ENCODE results near the gene NAV2.
"Not testable (repeated sequence)": the region's sequence is repeated elsewhere in the genome, so short reads cannot be mapped to it uniquely, and the experiment has no call there.

Gene NAV2

GRCh38 chr11:20110908-20111669 is 398.5 kb downstream of the NAV2 start:
- DNase-seq = peak; percentile 6

GRCh38 chr11:20111871-20112270 is 399.2 kb downstream of the NAV2 start:
- no peak for DNase-seq

- no peak for DNase-seq
Measured at GRCh38 chr11:20112291-20113148, 399.9 kb downstream of the NAV2 start.

- no peak for DNase-seq
Measured at GRCh38 chr11:20113149-20113438, 400.5 kb downstream of the NAV2 start.

GRCh38 chr11:20114588-20114987 is 402.0 kb downstream of the NAV2 start:
- DNase-seq = no peak

GRCh38 chr11:20116825-20117224 is 404.2 kb downstream of the NAV2 start:
- no peak for DNase-seq

- no peak for DNase-seq
Measured at GRCh38 chr11:20117291-20117690, 404.7 kb downstream of the NAV2 start.

- no peak for DNase-seq
Measured at GRCh38 chr11:20118209-20118608, 405.6 kb downstream of the NAV2 start.

- no peak for DNase-seq
Measured at GRCh38 chr11:20119315-20119714, 406.7 kb downstream of the NAV2 start.

GRCh38 chr11:20120134-20120925 is 407.7 kb downstream of the NAV2 start:
- DNase-seq = no peak

- DNase-seq = no peak
Measured at GRCh38 chr11:20122131-20122530, 409.5 kb downstream of the NAV2 start.

GRCh38 chr11:20125927-20126326 is 413.3 kb downstream of the NAV2 start:
- no peak for DNase-seq

- no peak for DNase-seq
Measured at GRCh38 chr11:20126724-20127123, 414.1 kb downstream of the NAV2 start.

- peak; percentile 24 for DNase-seq
Measured at GRCh38 chr11:20127671-20128527, 415.3 kb downstream of the NAV2 start.

GRCh38 chr11:20128528-20128825 is 415.8 kb downstream of the NAV2 start:
- not testable (repeated sequence) for DNase-seq

GRCh38 chr11:20129665-20130064 is 417.0 kb downstream of the NAV2 start:
- DNase-seq = no peak

GRCh38 chr11:20131788-20132666 is 419.4 kb downstream of the NAV2 start:
- no peak for DNase-seq

- DNase-seq = no peak
Measured at GRCh38 chr11:20132667-20133039, 420.0 kb downstream of the NAV2 start.

- DNase-seq = no peak
Measured at GRCh38 chr11:20134991-20135736, 422.5 kb downstream of the NAV2 start.

GRCh38 chr11:20137637-20138036 is 425.0 kb downstream of the NAV2 start:
- DNase-seq = no peak

- no peak for DNase-seq
Measured at GRCh38 chr11:20138707-20139106, 426.1 kb downstream of the NAV2 start.

All from NCI-H1417 treated with DMSO at 0.1 percent for 48 hours (cell line).